HG03342 (cell line): Measurements from ENCODE around the gene SPDEF.

Source experiments
- ATAC-seq: cut with Tn5 transposase; IDR thresholded peaks from one replicate; pipeline ENCODE4 v1.9.1; 2021; ENCODE audit warnings: mild to moderate bottlenecking, moderate library complexity; ENCODE audit not compliant: unreplicated experiment

Gene SPDEF

GRCh38 chr6:34516391-34517324, 39.5 kb downstream of the SPDEF start:
- ATAC-seq, result no peak

GRCh38 chr6:34515473-34516387, 40.4 kb downstream of the SPDEF start:
- ATAC-seq, result no peak

- no peak for ATAC-seq
These were observed 41.3 kb downstream of the SPDEF start for GRCh38 chr6:34514593-34515472.

GRCh38 chr6:34514112-34514511, 42.0 kb downstream of the SPDEF start:
- ATAC-seq, result no peak

- no peak for ATAC-seq
These were observed 42.5 kb downstream of the SPDEF start for GRCh38 chr6:34513646-34514045.

GRCh38 chr6:34512738-34513115, 43.4 kb downstream of the SPDEF start:
- no peak for ATAC-seq

GRCh38 chr6:34511915-34512737, 44.0 kb downstream of the SPDEF start:
- no peak for ATAC-seq

GRCh38 chr6:34511214-34511914, 44.8 kb downstream of the SPDEF start:
- ATAC-seq, result no peak

GRCh38 chr6:34510299-34510698, 45.8 kb downstream of the SPDEF start:
- no peak for ATAC-seq

- no peak for ATAC-seq
These were observed 46.3 kb downstream of the SPDEF start for GRCh38 chr6:34509782-34510181.

- no peak for ATAC-seq
These were observed 47.7 kb downstream of the SPDEF start for GRCh38 chr6:34508425-34508824.

- no peak for ATAC-seq
These were observed 49.4 kb downstream of the SPDEF start for GRCh38 chr6:34506718-34507117.

GRCh38 chr6:34497411-34497810, 58.7 kb downstream of the SPDEF start:
- no peak for ATAC-seq

- ATAC-seq, result no peak
These were observed 59.9 kb downstream of the SPDEF start for GRCh38 chr6:34496103-34496685.

GRCh38 chr6:34494973-34495372, 61.2 kb downstream of the SPDEF start:
- no peak for ATAC-seq

- ATAC-seq, result no peak
These were observed 62.8 kb downstream of the SPDEF start for GRCh38 chr6:34493344-34493743.

GRCh38 chr6:34491091-34491430, 65.1 kb downstream of the SPDEF start:
- ATAC-seq, result no peak

- ATAC-seq, result no peak
These were observed 65.6 kb downstream of the SPDEF start for GRCh38 chr6:34490390-34491090.
